Activated T-cell treated with anti-CD3 and anti-CD28 coated beads for 1 hour (primary cell): ENCODE data around the gene DBP.

Experiments
- DNase-seq: peaks from one replicate; pipeline ENCODE4 v3.0.0-alpha.2; 2020; ENCODE audit warnings: low read depth

DBP gene

GRCh38 chr19:48627201-48627864, 9.8 kb downstream of the DBP start:
- DNase-seq, result no peak

- no peak for DNase-seq
Measured at GRCh38 chr19:48625891-48626327, 11.3 kb downstream of the DBP start.

- no peak for DNase-seq
Measured at GRCh38 chr19:48624791-48625723, 12.1 kb downstream of the DBP start.

GRCh38 chr19:48624067-48624594, 13.0 kb downstream of the DBP start:
- DNase-seq, result peak; percentile 94

GRCh38 chr19:48623556-48624066, 13.6 kb downstream of the DBP start:
- DNase-seq, result no peak

GRCh38 chr19:48619692-48620585, 17.2 kb downstream of the DBP start:
- no peak for DNase-seq

GRCh38 chr19:48618916-48619691, 18.1 kb downstream of the DBP start, which contains the start of the genes RPL18 and SPHK2:
RPL18 (minus strand) TSS chr19:48619178; CDS start chr19:48619143, 35 bp downstream.
SPHK2 (plus strand) TSS chr19:48619506; CDS start chr19:48620515, 1,009 bp downstream.
- peak; percentile 90 for DNase-seq

- no peak for DNase-seq
Measured at GRCh38 chr19:48618278-48618915, 18.8 kb downstream of the DBP start.

GRCh38 chr19:48617146-48617937, 19.8 kb downstream of the DBP start:
- no peak for DNase-seq

GRCh38 chr19:48616491-48617056, 20.6 kb downstream of the DBP start:
- no peak for DNase-seq

- DNase-seq, result no peak
Measured at GRCh38 chr19:48616041-48616436, 21.1 kb downstream of the DBP start.

GRCh38 chr19:48615231-48616040, 21.7 kb downstream of the DBP start:
- DNase-seq, result no peak

GRCh38 chr19:48614436-48615230, 22.5 kb downstream of the DBP start, which contains the start of gene FAM83E:
FAM83E (minus strand) TSS chr19:48615076; CDS start chr19:48613372, 1,704 bp downstream.
- no peak for DNase-seq

- no peak for DNase-seq
Measured at GRCh38 chr19:48613852-48614435, 23.2 kb downstream of the DBP start.

- no peak for DNase-seq
Measured at GRCh38 chr19:48613024-48613851, 23.9 kb downstream of the DBP start.

GRCh38 chr19:48611872-48612271, 25.3 kb downstream of the DBP start:
- DNase-seq, result no peak
